HG03045 (cell line): Measurements from ENCODE around the gene DOCK1.

Source experiments
- ATAC-seq: cut with Tn5 transposase; IDR thresholded peaks from one replicate; pipeline ENCODE4 v1.9.1; 2021; ENCODE audit warnings: mild to moderate bottlenecking, moderate library complexity; ENCODE audit not compliant: unreplicated experiment

Gene DOCK1

GRCh38 chr10:127033216-127034033 lies 128.2 kb downstream of the DOCK1 start:
- no peak for ATAC-seq

GRCh38 chr10:127034034-127034633 lies 128.9 kb downstream of the DOCK1 start:
- ATAC-seq = no peak

DNA sequence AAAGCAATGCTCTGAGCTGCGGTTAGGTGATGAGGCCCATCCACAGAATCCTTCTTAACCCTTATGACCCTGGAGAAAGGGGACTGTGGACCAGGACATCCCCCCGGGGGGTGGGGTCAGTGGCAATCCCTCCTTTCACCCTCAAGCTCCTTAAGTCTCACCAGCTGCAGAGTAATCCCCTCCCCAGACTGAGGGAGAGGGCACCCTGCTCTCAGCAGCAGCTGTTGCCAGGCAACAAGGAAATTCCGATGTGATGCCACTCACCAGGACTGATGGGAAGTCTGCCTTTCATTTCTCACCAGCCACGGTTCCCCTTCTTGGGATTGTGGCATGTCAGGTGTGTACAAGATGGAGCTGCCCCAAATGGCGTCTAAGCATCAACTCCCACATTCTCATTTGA lies 129.6 kb downstream of the DOCK1 start:
- no peak for ATAC-seq

- ATAC-seq = no peak
Measured at GRCh38 chr10:127035827-127036226, 130.6 kb downstream of the DOCK1 start.

DNA sequence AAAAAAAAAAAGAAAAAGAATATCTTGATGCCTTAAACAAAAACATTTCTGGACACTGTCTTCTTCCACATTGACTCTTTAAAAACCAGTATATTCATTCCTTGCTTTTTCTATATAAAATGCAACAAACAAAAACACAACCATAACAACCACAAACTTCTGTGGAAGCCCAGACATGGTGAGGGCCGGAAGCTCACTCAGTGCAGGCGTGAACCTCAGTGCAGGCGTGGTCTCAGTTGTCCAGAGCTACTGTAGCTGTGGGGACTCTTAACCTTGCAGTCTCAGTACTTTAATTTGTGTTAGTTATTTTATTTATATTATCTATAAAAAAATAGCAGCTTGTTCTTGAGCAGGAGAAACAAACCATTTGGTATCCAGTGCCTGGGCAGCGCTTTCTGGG lies 131.8 kb downstream of the DOCK1 start:
- no peak for ATAC-seq

DNA sequence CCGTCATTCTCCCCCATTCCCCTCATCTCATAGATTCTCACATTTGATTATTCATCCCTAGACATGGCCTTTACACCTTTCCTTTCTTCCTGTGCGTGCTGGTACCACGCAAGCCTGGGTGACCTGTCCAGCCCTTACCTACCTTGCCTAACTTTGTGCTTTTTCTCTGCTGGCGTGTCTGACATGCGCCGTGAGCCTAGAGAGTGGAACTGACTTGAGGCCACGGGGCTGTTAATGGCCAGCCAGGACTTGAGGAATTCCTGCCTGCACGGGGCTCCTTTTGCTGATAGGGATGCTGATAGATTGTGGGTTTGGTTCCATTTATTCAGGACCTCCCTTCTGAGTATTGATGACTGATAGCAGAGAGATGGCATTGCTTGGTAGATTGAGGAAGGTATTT lies 134.2 kb downstream of the DOCK1 start:
- ATAC-seq = no peak

- ATAC-seq = no peak
Measured at GRCh38 chr10:127040756-127041155, 135.5 kb downstream of the DOCK1 start.

DNA sequence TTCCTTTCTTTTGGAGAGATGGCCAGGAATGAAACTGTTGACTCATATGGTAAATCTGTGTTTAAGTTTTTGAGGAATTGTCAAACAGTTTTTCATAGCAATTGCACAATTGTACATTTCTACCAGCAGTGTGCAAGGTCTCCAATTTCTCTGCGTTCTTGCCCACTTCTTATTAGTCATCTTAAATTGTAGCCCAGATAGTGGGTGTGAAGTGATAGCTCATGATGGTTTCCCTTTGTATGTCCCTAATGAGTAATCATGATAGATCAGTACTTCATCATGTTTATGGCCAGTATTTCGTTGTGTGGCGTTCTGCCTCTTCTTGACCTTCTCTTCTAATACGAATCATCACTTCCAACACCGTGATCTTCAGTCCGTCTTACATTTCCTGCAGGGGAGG lies 136.3 kb downstream of the DOCK1 start:
- ATAC-seq = no peak

DNA sequence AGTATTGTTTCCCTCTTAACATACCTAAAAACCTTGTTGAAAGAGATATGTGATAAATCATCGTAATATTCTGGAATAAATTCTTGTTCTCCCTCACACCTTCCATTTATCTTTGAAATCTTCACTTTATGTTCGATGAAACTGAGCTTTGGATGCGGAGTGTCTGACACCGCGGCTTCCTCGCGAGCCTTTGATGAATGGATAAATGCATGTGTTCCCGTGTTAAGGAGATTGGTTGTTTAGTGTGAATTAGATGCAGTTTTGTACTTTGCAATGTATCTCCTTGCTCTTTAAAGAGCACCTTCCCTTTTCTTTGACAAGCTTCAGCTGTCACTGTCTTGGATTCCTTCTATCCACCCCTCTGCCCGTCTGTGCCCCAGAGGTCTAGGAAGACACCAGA lies 138.1 kb downstream of the DOCK1 start:
- ATAC-seq = no peak

DNA sequence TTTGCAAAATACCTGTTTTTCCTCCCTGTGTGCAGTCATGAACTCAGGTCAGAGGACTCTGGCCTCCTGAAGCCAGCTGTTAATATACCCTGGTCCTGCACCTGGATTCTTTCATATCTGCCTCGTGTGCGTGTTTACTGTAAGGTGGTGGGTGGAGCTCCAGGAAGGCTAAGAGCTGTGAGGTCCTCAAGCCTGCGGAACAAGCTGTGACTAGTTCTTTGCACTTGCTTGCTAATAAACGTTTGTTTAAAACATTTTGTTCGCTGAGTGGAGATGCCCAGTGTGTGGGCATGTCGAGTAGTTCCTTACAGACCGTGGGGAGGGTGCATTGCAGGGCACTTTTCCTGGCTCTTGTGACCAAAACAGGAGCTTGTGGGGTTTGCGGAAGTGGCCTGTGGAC lies 139.0 kb downstream of the DOCK1 start:
- ATAC-seq = no peak

DNA sequence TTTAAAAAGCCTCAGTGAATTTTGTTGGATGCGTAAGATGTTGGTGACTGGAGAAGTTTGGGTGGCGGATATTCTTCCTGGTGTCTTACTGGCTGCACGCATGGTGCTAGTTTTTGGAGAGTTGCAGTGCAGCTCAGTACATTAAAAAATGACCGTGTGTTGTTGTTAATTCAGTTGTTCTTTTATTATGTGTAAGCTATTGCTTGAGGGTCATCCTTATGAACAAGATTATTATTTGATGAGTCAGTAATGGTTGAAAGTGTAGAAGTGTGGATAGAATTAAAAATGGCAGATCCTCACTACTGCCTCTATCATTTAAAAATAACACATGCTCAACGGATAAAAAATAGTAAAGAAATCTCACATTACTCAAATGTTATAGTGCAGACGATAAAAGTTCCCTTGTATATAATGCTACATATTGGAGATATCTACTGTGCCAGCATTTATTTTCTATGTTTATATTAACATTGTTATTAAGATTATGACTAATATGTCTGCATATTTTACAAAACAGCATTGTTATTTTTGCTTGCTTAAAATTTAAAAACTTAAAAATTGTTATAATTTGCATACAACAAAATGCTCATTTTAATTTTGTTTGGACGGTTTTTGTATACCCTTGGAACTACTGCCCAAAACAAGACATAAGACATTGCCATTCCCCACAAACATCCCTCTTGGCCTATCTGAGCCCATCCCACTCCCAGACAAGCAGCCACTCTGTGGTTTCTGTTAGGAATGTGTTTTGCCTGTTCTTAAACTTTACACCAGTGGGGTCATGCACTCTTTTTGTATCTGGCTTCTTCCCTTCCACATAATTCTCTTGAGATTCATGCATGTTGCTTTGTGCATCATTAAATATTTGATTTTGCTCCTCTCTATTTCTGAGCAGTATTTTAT lies 142.0 kb downstream of the DOCK1 start:
- ATAC-seq = no peak

GRCh38 chr10:127047878-127048238 lies 142.6 kb downstream of the DOCK1 start:
- ATAC-seq = no peak

DNA sequence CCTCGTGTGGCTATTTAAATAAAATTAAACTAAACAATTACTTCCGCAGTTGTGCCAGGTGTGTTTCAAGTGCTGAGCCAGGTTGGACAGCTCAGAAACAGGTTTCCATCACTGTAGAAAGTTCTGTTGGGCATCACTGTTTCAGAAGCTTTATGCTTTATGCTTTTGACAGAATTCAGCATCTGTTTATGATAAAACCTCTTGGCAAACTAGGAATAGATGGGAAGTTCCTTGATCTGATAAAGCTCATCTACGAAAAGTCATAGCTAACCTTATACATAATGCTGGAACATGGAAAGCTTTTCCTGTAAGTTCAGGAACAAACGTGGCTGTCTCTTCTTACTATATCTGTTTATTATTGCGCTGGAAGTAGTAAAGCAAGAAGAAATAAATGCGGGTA lies 143.4 kb downstream of the DOCK1 start:
- no peak for ATAC-seq

DNA sequence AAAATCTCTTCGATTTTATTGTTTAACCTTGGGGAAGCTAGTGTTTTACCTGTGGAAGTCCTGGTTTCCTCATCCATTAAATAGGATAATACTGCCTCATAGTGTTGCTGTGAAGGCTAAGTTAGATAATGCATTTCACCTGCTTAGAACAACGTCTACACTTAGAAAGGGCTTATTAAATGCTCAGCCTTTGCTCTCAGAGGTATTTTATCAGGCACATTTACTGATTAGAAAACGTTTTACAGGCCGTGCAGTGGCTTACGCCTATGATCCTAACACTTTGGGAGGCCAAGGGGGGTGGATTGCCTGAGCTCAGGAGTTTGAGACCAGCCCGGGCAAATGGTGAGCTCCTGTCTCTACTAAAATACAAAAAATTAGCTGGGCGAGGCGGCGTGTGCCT lies 146.8 kb downstream of the DOCK1 start:
- ATAC-seq = no peak

DNA sequence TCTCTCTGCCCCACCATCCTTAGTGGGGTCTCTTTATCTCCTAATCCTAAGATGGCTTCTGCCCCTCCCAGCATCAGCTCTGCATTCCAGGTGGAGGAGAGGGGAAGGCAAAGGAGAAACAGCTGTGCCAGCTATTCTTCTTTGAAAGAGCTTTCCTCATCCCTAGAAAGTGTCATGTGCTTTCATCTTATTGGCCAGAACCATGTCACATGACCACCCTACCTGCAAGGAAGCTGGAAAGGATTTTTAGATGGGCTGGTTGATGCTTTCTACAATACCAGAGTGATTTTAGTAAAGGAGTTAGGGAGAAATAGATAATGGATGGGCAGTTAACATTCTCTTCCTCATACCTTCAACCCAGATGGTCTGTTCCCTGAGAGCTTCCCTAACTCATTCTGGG lies 150.0 kb downstream of the DOCK1 start:
- ATAC-seq = no peak

- no peak for ATAC-seq
Measured at GRCh38 chr10:127059314-127059713, 154.1 kb downstream of the DOCK1 start.

- no peak for ATAC-seq
Measured at GRCh38 chr10:127063762-127064161, 158.5 kb downstream of the DOCK1 start.

DNA sequence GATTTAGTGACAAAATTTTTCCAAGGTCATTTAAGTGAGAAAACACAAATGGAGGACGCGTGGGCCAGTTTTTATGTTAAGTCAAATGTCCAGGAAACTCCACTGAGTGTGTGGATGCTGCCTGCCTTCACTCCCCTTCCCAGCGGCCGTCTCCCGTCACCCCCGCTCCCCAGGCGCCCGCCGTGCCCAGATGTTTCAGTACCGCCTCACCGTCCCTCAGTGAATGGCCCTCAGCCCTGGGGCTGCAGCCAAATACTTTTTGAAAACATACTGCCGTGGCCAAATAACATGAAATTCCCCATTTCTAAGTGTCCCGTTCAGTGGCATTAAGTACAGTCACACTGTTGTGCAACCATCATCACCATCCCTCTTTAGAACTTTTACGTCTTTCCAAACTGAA lies 159.2 kb downstream of the DOCK1 start:
- no peak for ATAC-seq

DNA sequence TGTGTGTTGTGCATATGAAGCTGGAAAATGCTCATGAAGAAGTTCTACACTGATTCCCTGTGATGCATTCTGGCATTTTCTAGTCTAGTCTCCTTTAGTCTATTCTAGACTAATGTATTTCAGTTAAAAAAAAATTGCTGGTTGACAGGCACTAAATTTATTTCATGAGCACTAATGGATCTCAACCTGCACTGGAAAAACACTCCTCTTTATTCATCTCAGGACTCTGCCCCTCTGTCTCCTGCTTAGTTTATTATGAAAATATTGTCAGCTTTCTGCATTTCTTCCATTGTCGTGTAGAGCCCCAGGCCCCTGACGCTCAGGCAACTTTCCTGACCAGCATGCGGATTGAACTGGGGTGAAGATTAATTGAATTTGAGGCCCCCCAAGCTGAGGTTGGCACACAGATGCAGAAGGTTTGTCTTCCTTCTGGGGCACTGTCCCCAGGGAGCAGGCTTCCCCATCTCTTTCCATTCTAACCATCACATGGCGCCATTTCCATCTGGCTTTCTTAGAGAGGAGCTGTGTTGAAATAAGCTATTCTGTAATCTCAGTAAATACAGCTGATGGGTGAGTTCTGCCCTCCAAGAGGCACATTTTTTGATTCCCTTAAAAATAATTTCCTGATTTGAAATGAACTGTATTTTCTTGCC lies 162.4 kb downstream of the DOCK1 start:
- no peak for ATAC-seq

DNA sequence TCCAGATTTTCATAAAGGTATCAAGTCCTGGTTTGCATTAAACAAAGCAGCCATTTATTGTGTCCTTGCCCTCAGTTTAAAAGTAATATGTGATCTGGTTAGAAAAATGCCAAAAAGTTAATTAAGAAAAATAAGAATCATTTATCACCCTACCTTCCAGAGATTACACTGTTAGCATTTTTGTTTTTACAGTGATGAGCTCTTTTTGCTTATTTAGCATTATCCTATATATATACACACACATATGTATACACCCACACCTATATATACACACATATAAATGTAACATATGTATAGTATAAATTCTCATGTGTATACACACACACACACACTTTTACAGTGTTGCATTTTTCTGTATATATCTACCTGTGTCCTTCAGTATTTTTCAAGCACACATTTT lies 163.3 kb downstream of the DOCK1 start:
- no peak for ATAC-seq

DNA sequence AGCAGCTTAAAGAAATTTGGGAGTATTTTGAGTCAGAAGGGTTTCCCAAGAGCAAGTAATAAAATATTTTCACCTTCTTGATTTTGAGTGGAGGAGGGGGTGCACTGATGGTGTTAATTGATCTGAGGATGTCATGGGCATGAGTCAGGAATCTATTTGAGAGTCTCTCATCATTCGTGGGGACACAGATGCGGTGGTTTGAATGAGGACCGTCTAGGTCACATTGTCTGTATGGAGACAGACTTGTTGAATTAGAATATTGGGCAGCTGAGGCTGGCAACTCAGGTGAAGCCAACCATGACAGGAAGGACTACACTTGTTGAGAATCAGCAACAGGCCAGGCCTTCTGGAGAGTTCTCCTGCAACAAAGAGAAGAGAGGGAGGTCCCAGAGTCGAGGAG lies 164.2 kb downstream of the DOCK1 start:
- ATAC-seq = no peak
